Measurements from ENCODE around the gene AMDHD1. TPM values are rescaled to one million over a fixed set of nuclear protein-coding genes. Genes with fewer than 3 reads are reported as not detected.

Gene AMDHD1
- total RNA-seq, 1 donor, result not detected

DNA sequence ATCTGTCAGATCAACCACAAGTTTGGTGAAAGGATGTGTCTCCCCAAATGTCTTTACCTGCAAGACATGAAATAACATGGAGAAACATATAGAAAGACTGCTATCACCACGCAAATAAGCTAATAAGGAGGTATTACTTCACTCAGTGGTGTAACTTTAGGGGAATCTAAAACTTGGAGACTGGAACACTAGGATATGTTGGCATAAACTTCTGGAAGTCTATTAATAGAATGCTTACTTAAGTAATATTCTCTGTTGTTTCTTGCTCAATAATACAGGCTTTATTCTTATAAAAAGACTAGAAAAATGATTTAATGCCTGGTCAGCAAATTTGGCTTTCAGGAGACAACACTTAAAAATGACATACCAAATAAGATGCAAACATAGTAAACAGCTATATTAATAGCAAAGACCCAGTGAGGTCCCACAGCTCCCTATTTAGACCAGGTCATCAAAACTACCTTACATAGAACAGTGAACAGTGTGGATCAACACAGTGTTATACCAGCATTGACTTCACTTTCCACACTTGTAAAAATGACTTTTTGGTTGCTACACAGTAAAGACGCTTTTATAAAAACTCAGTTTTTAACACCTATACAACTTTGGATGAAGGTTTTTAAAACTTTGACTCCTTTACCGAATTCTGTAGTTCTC, 71.9 kb downstream of the AMDHD1 start:
- H3K4me3 ChIP-seq (ENCODE audit: low read depth, low read length), result no peak overlapping the region
- no peak for DNase-seq (ENCODE audit: low read depth)
- no peak for TF ChIP-seq CTCF (IDR thresholded peaks at IDR 0.05; ENCODE audit: insufficient read depth, low read depth, low read length)

DNA sequence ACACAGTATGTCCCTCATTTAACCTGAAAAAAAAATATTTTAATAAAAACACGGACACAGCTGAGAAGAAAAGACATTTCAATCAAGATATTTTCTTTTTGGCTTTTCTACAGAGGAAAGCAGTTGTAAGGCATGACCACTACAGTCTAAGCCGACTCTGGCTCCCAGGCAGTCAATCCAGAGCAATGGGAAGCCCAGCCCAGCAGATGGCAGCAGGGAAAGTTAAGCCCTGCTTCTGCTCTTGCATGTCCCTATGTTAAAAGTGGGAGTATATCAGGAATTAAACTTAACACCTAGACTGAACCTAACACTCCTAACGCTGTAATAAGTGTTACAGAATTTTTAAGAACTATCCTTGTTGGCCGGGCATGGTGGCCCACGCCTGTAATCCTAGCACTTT, 72.5 kb downstream of the AMDHD1 start:
- DNase-seq (ENCODE audit: low read depth), result peak; percentile 40
- peak; percentile 51 for TF ChIP-seq CTCF (IDR thresholded peaks at IDR 0.05; ENCODE audit: insufficient read depth, low read depth, low read length)

More for the DNA sequence above, 72.5 kb downstream of the AMDHD1 start:
- no peak overlapping the region for H3K4me3 ChIP-seq (ENCODE audit: low read depth, low read length)

Other genes with a start within 250 kb of the AMDHD1 start
- 51.9 and 135 TPM in 2 replicates for gene NTN4, start 152.6 kb upstream of the AMDHD1 start, total RNA-seq
- gene SNRPF, start 84.4 kb upstream of the AMDHD1 start, total RNA-seq, result 7.7 and 13.4 TPM in 2 replicates
- not detected in 2 replicates for gene CCDC38, start 717 bp upstream of the AMDHD1 start, total RNA-seq
- not detected in 2 replicates for gene HAL, start 53.0 kb downstream of the AMDHD1 start, total RNA-seq
- 58.6 and 79.9 TPM in 2 replicates for gene LTA4H, start 92.3 kb downstream of the AMDHD1 start, total RNA-seq